Thyroid gland (tissue), 4 donors: ENCODE data around the gene SLC25A11. TPM values are rescaled to one million over a fixed set of nuclear protein-coding genes. Genes with fewer than 3 reads are reported as not detected.
A peak's percentile ranks its signal among the peaks of the same experiment; 100 is the strongest.

ENCODE experiments used
- DNase-seq, 2 donors: peaks; one replicate each; pipeline ENCODE4 v3.0.0-alpha.2; 2019
- H3K27ac ChIP-seq, 3 donors: fragments of 200-600 bp; sonication (generic); 1 replicate in 2 of 3; 2 replicates in 1 of 3; pipeline ENCODE4 v1.5.1; 2016 to 2019; ENCODE audit warnings: mild to moderate bottlenecking in 1 of 3, moderate library complexity in 1 of 3
- H3K27me3 ChIP-seq: fragments of 200-600 bp; sonication (generic); one replicate; pipeline ENCODE4 v1.5.1; 2019
- H3K36me3 ChIP-seq, 2 donors: fragments of 200-600 bp; sonication (generic); one replicate each; pipeline ENCODE4 v1.5.1; 2016 to 2019
- H3K4me1 ChIP-seq, 2 donors: fragments of 200-600 bp; sonication (generic); one replicate each; pipeline ENCODE4 v1.5.1; 2017 to 2019
- H3K4me3 ChIP-seq, 3 donors: fragments of 200-600 bp; sonication (generic); replicated peaks in 1 of 3; 1 replicate in 2 of 3; 2 replicates in 1 of 3; pipeline ENCODE4 v1.5.1; 2016; ENCODE audit warnings: mild to moderate bottlenecking in 1 of 3
- H3K9me3 ChIP-seq: fragments of 200-600 bp; sonication (generic); one replicate; pipeline ENCODE4 v1.5.1; 2017
- POLR2A ChIP-seq, 2 donors: fragments of 450-650 bp; IDR thresholded peaks; one replicate each; pipeline ENCODE4 v1.6.1; 2017; ENCODE audit warnings: antibody characterized with exemption in 2 of 2, mild to moderate bottlenecking in 2 of 2, moderate library complexity in 1 of 2
- WGBS, 2 donors: methylation state at CpG; one replicate each; pipeline ENCODE4 v1.1.5; 2017; 5-methylcytosine and 5-hydroxymethylcytosine counted together
- intact Hi-C: fragments of 100-400 bp; cut with DNase I; formaldehyde crosslinking; loops from one replicate; pipeline ENCODE4 v1.15.1; 2023
- total RNA-seq, 4 donors: library from RNA; depleted of rRNA; stranded (reverse); fragments of >200 nt; gene quantifications; one replicate each; pipeline ENCODE4 v1.2.3, GENCODE V29; 2016
- TF ChIP-seq, protein P1 (sequence below), 6 experiments: fragments of 200-600 bp in 3 of 6; fragments of 450-650 bp in 3 of 6; sonication (generic) in 3 of 6; IDR thresholded peaks; one replicate each; pipeline ENCODE4 v1.5.1; 2016 to 2019; ENCODE audit warnings: antibody characterized with exemption in 6 of 6, mild to moderate bottlenecking in 2 of 6, inconsistent platforms in 1 of 6, moderate library complexity in 1 of 6

Gene SLC25A11
- total RNA-seq, 4 donors from 2014 or later, result 29.3 to 62.4 (median 48.4) TPM

- TF ChIP-seq POLR2A (IDR thresholded peaks at IDR 0.05), result peak in 1 of 2 donors; percentile 50
- TF ChIP-seq, protein P1, sequence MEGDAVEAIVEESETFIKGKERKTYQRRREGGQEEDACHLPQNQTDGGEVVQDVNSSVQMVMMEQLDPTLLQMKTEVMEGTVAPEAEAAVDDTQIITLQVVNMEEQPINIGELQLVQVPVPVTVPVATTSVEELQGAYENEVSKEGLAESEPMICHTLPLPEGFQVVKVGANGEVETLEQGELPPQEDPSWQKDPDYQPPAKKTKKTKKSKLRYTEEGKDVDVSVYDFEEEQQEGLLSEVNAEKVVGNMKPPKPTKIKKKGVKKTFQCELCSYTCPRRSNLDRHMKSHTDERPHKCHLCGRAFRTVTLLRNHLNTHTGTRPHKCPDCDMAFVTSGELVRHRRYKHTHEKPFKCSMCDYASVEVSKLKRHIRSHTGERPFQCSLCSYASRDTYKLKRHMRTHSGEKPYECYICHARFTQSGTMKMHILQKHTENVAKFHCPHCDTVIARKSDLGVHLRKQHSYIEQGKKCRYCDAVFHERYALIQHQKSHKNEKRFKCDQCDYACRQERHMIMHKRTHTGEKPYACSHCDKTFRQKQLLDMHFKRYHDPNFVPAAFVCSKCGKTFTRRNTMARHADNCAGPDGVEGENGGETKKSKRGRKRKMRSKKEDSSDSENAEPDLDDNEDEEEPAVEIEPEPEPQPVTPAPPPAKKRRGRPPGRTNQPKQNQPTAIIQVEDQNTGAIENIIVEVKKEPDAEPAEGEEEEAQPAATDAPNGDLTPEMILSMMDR (IDR thresholded peaks at IDR 0.05), result no peak
- H3K27ac ChIP-seq, result peak overlapping the region; percentile 79 to 93 (median 90)
- intact Hi-C loops, result no loop called here
- H3K27me3 ChIP-seq, result no peaks in the 10 kb centered on the region
- DNase-seq, result peak; percentile 99
- peaks cover 20 to 26% of the 10 kb centered on the region in 2 donors for H3K4me1 ChIP-seq
- no peaks in the 10 kb centered on the region for H3K9me3 ChIP-seq
- peaks cover 3 to 5% of the 10 kb centered on the region in 2 donors for H3K36me3 ChIP-seq
- WGBS, 2 donors, result 0 to 1% methylated on average over 22 to 23 of the region's 42 CpGs
- H3K4me3 ChIP-seq, result peak overlapping the region; percentile 31 to 88 (median 56)
Measured at GRCh38 chr17:4966844-4967538, 27.1 kb upstream of the SLC25A11 start.

GRCh38 chr17:4965311-4965986, 25.6 kb upstream of the SLC25A11 start:
- Histone ChIP-seq H3K4me1 (peaks cover 20 to 26% of the 10 kb centered on the region in 2 donors), H3K36me3 (peaks cover 0 to 4% of the 10 kb centered on the region in 2 donors), H3K4me3 (no peak overlapping the region), H3K27ac (peak overlapping the region in 2 of 3 donors; percentile 69 to 89), H3K27me3 (no peaks in the 10 kb centered on the region), H3K9me3 (no peaks in the 10 kb centered on the region)
- intact Hi-C loops, result no loop called here
- WGBS, 2 donors, result 97% methylated on average over 15 of the region's 15 CpGs
- TF ChIP-seq POLR2A (IDR thresholded peaks at IDR 0.05), result no peak
- TF ChIP-seq, protein P1 (IDR thresholded peaks at IDR 0.05), result no peak
- no peak for DNase-seq

DNA sequence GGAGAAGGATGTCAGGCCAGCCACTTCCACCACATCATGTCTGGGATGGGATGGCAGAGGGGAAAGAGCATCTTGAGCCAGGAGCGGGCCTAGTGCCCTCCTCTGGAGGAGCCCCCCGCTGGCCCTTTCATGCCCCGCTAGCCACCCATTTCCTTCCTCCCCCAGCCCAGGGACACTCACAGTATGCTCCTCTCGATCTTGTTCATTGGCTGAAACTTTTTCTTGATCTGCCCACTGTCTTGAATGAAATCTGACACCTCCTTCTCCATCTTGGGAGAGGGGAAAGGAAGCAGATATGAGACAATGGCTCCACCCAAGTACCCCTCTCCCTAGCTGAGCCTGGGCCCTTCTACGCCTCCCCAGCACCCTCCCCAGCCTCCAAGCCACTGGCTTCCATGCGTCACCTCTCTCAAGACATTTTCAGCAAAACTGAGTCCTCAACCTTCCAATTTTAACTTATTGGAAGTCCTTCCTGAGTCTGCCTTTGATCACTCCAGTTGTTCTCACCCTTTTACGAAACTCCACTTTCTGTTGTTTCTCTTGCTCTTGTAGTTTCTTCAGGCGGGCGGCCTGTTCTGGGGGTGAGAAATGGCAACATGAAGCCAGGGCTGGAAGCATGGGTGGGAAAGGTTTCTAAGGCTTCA, 20.6 kb upstream of the SLC25A11 start:
- intact Hi-C loops, result no loop called here
- WGBS, 2 donors, result 83 to 90% methylated on average over 9 of the region's 9 CpGs
- Histone ChIP-seq H3K27me3 (no peaks in the 10 kb centered on the region), H3K27ac (no peak overlapping the region), H3K9me3 (no peaks in the 10 kb centered on the region), H3K4me3 (no peak overlapping the region), H3K4me1 (peaks cover 7 to 24% of the 10 kb centered on the region in 2 donors), H3K36me3 (peaks cover 8 to 9% of the 10 kb centered on the region in 2 donors)
- no peak for DNase-seq
- TF ChIP-seq, protein P1 (IDR thresholded peaks at IDR 0.05), result no peak
- no peak for TF ChIP-seq POLR2A (IDR thresholded peaks at IDR 0.05)

- 92 to 94% methylated on average over 17 to 18 of the region's 18 CpGs for WGBS, 2 donors
- H3K27ac ChIP-seq, result no peak overlapping the region
- H3K9me3 ChIP-seq, result no peaks in the 10 kb centered on the region
Measured at GRCh38 chr17:4959261-4959965, 19.6 kb upstream of the SLC25A11 start.

More at GRCh38 chr17:4959261-4959965, 19.6 kb upstream of the SLC25A11 start:
- Histone ChIP-seq H3K4me3 (no peak overlapping the region), H3K4me1 (peaks cover 7 to 21% of the 10 kb centered on the region in 2 donors), H3K27me3 (no peaks in the 10 kb centered on the region), H3K36me3 (peaks cover 8 to 9% of the 10 kb centered on the region in 2 donors)
- intact Hi-C loops, result no loop called here
- DNase-seq, result no peak
- TF ChIP-seq, protein P1 (IDR thresholded peaks at IDR 0.05), result no peak
- no peak for TF ChIP-seq POLR2A (IDR thresholded peaks at IDR 0.05)
